Measurements from ENCODE around the gene ORM2.
"Not testable (repeated sequence)": the region's sequence is repeated elsewhere in the genome, so short reads cannot be mapped to it uniquely, and the experiment has no call there.

Gene ORM2

DNA sequence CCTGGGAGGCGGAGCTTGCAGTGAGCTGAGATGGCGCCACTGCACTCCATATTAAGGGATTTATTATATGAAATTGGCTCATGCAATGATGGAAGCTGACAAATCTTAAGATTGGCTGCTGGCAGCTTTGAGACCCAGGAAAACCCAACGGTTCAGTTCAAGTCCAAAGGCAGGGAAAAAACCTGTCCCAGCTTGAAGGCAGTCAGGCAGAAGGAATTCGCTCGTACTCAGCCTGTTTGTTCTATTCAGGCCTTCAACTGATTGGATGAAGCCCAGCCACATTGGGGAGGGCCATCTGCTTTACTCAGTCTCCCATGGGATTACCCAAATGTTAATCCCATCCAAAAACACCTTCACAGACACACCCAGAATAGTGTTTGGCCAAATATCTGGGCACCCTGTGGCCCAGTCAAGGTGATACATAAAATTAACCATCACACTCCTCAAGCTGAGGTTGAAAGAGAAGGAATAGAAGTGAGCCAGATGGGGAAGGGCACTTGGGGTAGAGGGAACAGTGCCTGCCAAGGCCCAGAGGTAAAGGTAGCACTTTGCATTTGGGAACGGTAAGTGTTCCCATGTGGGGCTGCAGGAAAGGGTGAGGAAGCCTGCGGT, 15.3 kb upstream of the ORM2 start:
- no peak for DNase-seq (ENCODE audit: low read depth, low spot score)

DNA sequence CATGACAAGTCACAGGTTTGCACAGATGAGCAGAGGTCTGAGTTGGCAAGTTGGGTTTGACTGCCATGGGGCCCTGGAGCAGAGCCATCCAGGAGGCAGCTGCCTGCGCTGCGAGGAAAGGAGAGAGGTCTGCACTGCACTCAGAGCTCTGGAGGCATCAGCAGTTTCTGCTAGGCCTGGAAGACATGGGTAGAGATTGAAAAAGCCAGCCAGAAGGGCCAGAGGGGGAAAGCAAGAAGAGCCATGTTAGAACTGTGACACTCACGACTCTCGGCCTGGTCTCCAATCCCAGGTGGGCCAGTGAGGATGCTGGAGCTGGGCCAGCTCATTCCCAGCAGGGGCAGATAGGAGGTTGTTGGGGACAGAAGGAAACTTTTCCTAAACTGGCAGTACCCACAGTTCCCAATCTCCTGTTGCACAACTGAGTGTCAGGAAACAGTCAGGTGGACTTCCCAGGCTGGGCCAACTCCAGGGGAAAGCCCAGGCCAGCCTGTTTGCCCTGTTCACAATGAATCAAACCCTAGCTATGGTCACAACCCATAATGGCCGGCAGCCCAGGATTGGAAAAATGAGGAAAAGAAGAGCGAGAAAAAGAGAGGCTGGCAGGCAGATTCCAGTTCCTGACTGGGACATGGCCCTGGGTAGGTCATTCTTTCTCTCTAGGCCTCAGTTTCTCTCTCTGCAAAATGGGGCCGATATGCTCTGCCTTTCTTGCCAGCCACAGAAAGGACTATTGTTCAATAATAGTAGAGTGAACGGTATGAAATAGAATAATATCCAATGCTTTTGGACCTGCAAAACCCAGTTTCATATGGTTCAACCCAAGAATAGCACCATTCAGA, 14.6 kb upstream of the ORM2 start:
- no peak for DNase-seq (ENCODE audit: low read depth, low spot score)

- DNase-seq (ENCODE audit: low read depth, low spot score), result no peak
These were observed 13.8 kb upstream of the ORM2 start for GRCh38 chr9:114315723-114316363.

DNA sequence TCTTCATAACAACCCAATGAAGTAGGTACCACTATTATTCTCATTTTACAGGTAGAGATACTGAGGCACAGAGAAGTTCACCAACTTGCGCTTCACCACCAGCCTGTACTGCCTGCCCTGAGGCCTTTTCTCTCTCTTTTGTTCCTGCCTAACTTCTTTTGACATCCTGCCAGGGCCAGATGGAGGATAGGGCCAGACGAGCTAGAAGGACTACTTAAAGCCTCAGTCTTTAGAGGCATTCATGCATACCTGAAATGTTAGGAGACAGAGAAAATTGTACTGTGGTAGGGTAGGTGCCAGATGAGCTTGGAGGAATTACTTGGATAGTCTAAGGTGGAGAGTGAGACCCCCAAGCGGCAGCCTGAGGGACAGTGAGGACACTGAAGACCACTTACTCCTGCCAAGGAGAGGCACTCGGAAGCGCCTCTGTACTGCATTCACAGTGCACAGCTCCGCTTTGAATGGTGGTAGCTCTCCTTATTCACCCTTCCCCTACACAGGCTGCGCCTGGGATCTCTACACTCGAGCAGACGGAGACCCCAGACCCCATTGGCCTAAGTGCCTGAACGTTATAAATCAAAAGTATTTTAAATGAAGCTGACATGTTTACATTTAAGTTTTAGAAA, 13.0 kb upstream of the ORM2 start:
- DNase-seq (ENCODE audit: low read depth, low spot score), result no peak

DNA sequence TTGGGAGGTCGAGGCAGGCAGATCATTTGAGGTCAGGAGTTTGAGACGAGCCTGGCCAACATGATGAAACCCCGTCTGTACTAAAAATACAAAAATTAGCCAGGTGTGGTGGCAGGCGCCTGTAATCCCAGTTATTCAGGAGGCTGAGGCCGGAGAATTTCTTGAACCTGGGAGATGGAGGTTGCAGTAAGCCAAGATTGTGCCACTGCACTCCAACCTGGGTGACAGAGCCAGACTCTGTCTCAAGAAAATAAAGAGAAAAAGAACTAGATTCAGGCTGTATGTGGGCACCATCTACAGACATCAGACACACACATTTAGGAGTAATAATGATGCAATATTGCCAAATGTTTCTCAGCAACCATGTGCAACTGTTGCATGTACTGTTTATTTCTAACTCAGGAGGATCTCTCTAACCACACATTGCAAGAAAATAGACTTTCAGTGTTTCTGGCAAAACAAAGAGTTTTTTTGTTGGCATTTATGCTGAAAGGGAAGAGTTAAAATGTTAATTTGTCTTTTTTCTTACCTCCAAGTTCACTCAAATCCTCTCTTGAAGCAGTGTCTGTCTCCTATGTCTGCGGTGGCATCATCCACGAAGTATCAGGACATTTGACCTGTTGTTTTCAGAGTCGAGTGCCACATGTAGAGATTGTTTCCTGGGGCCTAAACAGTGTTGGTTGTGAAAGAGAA, 11.9 kb upstream of the ORM2 start:
- no peak for DNase-seq (ENCODE audit: low read depth, low spot score)

DNA sequence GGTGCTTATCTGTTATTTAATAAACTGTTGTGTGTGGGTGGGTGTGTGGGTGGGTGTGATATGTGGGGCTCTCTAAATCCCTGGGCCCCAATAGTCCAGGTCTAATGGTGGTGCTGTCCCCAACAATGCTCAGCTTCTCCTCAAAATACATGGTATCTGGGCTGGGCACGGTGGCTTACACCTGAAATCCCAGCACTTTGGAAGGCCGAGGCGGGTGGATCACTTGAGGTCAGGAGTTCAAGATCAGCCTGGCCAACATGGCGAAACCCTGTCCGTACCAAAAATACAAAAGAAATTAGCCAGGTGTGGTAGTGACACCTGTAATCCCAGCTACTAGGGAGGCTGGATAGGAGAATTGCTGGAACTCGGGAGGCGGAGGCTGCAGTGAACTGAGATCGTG, 11.3 kb upstream of the ORM2 start:
- no peak for DNase-seq (ENCODE audit: low read depth, low spot score)

GRCh38 chr9:114319147-114319546, 10.5 kb upstream of the ORM2 start:
- DNase-seq (ENCODE audit: low read depth, low spot score), result no peak

DNA sequence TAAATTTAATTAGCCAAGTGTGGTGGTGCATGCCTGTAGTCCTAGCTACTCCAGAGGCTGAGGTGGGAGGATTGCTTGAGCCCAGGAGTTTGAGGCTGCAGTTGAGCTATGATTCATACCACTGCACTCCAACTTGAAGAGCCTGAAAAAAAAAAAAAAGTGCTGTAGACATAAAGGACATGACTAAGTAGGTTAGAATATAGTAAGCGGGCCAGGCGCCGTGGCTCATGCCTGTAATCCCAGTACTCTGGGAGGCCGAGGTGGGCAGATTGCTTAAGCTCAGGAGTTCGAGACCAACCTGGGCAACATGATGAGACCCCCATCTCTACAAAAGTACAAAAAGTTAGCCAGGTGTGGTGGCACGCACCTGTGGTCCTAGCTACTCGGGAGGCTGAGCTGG, 9.0 kb upstream of the ORM2 start:
- not testable (repeated sequence) for DNase-seq (ENCODE audit: low read depth, low spot score)

GRCh38 chr9:114321759-114322158, 7.9 kb upstream of the ORM2 start:
- no peak for DNase-seq (ENCODE audit: low read depth, low spot score)

- DNase-seq (ENCODE audit: low read depth, low spot score), result not testable (repeated sequence)
These were observed 7.4 kb upstream of the ORM2 start for GRCh38 chr9:114322160-114322818.

DNA sequence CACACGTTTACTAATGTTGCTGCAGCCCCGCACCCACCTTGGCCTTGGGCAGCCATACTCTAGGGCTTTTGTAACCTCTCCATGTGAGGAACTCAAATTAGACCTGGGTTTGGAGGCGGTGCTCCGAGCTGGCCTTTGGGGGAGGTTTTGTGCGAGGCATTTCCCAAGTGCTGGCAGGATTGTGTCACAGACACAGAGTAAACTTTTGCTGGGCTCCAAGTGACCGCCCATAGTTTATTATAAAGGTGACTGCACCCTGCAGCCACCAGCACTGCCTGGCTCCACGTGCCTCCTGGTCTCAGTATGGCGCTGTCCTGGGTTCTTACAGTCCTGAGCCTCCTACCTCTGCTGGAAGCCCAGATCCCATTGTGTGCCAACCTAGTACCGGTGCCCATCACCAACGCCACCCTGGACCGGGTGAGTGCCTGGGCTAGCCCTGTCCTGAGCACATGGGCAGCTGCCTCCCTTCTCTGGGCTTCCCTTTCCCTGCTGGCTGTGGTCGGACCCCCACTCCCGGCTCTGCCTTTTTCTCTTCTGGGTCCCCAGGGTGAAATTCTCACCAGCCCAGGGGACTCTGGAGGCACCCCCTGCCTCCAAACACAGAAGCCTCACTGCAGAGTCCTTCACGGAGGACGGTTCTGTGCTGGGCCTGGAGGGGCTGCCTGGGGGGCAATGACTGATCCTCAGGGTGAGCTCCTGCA, 6.7 kb upstream of the ORM2 start, which contains the start of gene ORM1:
ORM1 (plus strand) TSS at position 268 of the 701 bp plus-strand sequence; CDS start at position 304, 36 bp downstream.
- DNase-seq (ENCODE audit: low read depth, low spot score), result not testable (repeated sequence)

DNA sequence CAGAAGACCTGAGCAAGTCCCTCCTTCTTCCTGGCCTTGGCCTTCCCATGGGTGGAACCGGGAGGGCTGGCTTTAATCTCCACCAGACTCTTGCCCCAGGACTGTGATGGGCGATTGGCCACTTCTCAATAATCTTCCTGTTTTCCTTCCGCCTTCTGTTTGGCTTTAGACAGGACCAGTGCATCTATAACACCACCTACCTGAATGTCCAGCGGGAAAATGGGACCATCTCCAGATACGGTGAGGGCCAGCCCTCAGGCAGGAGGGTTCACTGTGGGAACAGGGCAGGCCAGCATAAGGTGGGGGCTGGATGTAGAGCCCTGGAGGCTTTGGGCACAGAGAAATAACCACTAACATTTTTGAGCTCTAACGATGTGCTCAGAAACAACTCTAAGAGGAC, 5.8 kb upstream of the ORM2 start:
- not testable (repeated sequence) for DNase-seq (ENCODE audit: low read depth, low spot score)

DNA sequence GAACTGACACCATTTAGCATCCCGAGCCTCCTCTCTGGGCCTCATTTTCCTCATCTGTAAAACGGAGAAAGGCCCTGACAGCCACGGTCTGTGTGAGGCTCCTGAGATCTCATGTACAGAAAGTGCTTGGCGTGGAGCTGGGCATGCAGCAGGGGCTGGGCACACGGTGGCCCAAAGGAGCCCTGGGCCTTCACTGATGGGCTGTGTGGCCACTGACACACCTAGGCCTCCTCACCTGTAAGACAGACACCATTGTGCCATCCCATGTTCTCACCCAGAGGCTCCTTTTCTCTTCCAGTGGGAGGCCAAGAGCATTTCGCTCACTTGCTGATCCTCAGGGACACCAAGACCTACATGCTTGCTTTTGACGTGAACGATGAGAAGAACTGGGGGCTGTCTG, 5.2 kb upstream of the ORM2 start:
- DNase-seq (ENCODE audit: low read depth, low spot score), result no peak

- DNase-seq (ENCODE audit: low read depth, low spot score), result not testable (repeated sequence)
These were observed 4.7 kb upstream of the ORM2 start for GRCh38 chr9:114324965-114325364.

GRCh38 chr9:114325684-114326254, 3.9 kb upstream of the ORM2 start:
- DNase-seq (ENCODE audit: low read depth, low spot score), result not testable (repeated sequence)

- no peak for DNase-seq (ENCODE audit: low read depth, low spot score)
These were observed 1.9 kb upstream of the ORM2 start for GRCh38 chr9:114327749-114328148.

DNA sequence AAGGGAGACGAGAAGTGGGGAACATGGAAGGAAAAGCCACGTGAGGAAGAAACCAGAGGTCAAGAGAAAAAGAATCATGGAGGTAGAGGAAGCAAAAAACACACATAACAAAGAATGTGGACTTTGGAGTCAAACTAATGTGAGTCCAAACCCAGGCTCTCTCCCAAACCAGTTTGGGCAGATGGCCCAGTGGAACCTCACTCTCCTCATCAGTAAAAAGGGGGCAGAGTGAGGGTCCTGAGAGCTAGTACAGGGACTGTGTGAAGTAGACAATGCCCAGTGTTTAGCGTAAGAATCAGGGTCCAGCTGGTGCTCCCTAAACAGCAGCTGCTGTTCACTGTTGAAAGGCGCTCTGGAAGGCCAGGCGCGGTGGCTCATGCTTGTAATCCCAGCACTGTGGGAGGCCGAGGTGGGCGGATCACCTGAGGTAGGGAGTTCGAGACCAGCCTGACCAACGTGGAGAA, 1.3 kb upstream of the ORM2 start:
- DNase-seq (ENCODE audit: low read depth, low spot score), result not testable (repeated sequence)

DNA sequence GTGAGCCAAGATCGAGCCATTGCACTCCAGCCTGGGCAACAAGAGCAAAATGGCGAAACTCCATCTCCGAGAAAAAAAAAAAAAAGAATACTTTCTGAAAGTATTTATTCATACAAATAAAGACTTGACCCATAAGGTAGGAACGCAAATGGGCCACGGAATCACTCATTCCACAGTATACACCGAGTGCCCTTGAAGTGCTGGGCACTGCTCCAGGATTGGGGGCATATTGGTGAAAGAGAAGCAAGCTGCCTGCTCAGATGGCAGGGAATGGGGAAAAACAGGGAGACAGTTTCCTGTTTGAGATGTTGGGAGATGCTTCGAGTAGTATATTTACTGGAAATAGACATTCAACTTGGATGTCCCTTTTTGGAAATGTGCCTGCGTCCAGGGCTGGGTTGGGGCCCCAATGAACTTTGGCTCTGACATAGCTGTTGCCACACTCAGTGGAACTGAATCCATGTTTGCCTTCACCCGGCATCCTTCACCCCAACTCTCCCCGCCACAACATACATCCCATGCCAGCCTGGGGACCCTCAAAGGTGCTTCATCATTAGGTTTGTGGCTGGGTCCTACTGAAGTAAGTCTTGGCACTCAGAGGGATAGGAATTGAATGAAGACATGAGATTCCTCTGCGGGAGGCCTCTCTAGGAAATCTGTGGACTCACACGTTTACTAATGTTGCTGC, 588 bp upstream of the ORM2 start:
- not testable (repeated sequence) for DNase-seq (ENCODE audit: low read depth, low spot score)

GRCh38 chr9:114330636-114331035, 967 bp downstream of the ORM2 start:
- no peak for DNase-seq (ENCODE audit: low read depth, low spot score)
